T follicular helper cell (primary cell): ENCODE measurements around the gene PRKCE.
A peak's percentile ranks its signal among the peaks of the same experiment; 100 is the strongest.

Source experiments
- DNase-seq: peaks from one replicate; pipeline ENCODE4 v3.0.0-alpha.2; 2020; ENCODE audit warnings: low read depth

PRKCE gene

GRCh38 chr2:46042711-46043110, 391.2 kb downstream of the PRKCE start:
- no peak for DNase-seq

DNA sequence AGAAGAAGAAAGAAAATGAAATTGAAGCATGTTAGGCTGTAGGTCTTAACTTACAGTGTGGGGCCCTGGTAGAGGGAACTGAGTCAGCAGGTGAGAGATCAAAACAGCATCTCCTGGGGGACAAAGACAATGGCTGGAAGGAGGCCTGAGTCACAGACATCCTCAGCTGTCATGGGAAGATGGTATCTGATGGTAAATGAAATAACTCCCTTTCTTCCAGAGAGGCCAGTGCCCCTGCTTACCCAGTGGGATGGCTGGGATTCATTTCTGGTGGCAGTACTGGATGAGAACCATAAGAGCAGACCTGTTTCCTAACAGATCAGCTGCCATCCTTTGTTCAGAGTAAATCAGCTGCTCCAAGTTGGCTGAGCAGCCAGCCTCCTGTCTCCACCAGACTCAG, 394.4 kb downstream of the PRKCE start:
- no peak for DNase-seq

DNA sequence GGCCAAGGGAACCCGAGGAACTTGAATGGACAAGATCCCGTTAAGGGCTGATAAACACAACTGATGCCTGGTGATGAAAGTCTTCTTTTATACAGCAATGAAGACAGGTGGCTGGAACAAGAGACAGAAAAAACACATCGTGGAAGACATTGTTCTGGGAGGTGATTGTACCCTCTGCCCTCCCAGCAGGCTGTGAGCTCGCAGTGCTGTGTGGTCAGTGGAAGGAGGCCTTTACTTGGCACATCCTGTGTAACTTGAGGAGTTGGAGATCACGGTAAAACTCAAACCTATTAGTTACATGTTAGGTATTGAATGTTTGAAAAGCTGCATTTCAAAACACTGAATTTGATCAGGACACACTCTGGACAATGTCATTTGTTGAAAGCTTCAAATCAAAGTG, 395.8 kb downstream of the PRKCE start:
- no peak for DNase-seq

DNA sequence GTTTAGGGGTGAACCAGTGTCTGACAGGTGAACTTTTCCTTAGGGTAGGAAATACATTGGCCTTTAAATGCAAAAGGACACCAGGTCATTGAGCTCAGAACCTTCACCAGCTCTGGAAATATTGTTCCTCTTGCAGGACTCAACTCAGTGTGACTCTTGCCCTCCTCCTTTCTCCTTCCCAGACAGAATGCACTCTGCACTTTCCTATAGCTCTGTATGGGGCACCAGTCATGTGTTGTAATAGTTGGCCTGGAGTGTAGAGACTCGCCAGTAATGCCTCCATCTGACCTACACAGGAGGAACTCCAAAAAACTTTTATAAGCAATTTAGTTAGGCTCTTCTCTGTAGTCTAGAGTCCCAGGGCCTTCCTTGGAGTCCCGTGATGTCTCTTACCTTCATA, 397.2 kb downstream of the PRKCE start:
- DNase-seq: no peak

DNA sequence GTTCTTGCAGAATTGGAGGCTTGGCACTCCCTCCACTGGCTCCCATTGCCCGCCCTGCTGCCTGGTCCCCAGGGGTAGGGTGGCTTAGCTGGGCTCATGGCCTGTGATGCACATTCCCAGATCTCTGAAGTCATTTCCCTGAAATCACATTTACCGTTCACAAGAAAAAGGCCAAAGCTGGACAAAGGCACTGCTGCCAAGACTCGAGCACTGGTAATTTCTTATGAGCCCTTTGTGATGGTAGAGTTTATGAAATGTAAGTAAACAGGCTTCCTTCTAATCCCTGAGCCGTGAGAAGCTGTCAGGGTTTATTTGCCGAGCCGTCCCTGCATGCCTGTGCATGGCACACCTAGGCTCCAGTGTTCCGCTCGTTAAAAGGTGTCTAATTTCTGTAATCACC, 398.6 kb downstream of the PRKCE start:
- DNase-seq: no peak

DNA sequence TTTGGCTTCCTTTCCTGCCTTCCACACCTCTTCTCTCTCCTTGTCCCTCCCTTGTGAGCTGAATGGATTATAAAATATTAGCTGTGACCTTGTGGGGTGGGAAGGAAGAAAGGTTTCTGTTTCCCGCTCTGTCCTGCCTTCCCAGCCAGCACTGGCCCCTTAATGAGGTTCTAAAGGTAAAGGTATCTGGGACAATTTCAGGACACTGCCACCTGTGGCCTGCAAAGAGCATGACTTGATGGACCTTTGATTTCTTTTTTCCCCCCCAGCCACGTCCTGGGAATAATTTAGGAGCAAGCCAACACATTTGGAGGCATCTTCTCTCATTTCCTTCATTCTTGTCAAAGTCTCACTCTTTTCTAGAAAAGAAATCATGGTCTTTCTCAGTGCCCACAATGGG, 399.0 kb downstream of the PRKCE start:
- DNase-seq: no peak

- no peak for DNase-seq
Observed at GRCh38 chr2:46051085-46051484, 399.6 kb downstream of the PRKCE start.

GRCh38 chr2:46053564-46053963, 402.1 kb downstream of the PRKCE start:
- no peak for DNase-seq

DNA sequence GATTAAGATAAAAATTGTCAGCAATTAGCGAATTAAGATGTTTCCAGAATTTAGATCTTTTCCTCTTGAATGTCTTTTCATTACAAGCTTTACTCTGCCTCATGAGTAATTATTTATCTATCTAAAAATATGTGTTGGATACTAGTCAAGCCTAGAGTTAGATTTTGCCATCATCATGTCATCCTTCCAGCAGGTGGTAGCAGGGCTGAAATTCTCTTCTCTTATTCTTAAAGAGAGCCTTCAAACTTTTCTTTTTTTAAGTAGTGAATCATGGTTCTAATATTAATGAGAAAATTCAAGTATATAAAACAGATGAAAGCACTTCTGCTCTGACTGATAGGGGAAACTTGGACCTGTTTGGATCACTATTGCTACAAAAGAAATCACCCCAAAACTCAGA, 405.1 kb downstream of the PRKCE start:
- no peak for DNase-seq

DNA sequence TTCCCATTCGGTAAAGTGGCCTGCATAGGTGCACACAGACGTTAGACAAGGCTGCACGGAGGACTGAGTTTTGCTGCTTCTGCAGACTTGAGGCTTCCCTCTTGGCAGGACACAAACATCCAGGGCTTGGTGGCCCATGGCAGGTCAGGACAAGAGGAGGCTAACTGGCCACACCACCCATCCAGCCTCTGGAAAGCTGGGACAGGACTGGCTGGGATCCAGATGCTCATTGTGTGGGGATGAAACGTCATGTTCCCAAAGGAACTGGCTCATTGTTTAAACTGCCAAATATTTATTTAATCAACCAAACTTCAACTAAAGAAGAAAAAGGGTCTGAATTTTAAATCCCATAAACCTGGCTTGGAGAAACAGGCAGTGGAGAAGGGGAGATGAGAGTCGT, 406.7 kb downstream of the PRKCE start:
- no peak for DNase-seq

DNA sequence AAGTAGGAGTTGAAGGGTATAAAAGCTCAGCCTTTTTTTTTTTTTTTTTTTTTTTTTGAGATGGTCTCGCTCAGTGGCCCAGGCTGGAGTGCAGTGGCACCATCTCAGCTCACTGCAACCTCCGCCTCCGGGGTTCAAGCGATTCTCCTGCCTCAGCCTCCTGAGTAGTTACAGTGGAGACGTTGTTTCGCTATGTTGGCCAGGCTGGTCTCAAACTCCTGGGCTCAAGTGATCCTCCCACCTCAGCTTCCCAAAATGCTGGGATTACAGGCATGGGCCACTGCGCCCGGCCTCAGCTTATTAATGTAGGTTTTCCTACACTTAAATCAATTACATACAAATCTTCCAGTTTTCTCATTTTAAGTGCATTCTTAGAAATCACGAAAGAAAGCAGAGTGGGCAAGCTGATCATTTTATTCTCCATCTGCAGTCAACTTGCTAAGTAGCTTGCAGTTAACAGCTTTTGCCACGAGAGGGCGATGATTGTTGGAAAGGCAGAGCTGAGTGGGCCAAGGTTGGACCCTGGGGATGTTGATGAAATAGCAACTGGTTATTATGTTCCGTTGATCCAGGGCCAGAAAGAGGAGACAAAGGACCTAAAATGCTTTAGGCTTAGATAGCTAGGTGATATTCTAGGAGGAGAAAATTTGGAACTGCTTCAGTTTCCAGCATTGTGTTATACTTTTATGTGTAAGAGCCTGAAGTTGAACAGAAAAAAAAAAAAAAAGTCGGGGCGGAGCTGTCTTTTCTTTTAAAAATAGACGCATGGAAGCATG, 411.4 kb downstream of the PRKCE start:
- DNase-seq: peak; percentile 45

- no peak for DNase-seq
Observed at GRCh38 chr2:46064396-46064795, 412.9 kb downstream of the PRKCE start.

- no peak for DNase-seq
Observed at GRCh38 chr2:46065152-46065551, 413.7 kb downstream of the PRKCE start.

DNA sequence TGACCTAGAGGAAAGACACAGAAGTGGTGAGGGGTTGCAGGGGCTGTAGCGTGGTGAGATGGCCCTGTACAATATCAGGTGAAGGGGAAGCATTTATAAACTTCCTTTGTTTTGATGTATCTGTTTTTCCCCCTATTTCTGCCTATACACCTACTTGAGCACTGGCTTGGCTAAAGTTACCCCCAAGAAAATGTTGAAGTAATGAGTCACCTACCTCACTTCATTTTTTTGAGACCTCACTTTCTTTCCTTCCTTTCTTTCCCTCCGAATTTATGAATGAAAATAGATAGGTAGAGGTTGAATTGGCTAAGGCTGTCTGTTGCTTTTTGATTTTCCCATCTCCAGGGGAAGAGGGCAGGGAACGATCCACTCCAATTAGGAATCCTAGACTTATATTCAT, 414.6 kb downstream of the PRKCE start:
- no peak for DNase-seq

- DNase-seq: no peak
Observed at GRCh38 chr2:46066601-46067000, 415.1 kb downstream of the PRKCE start.

GRCh38 chr2:46067062-46067461, 415.6 kb downstream of the PRKCE start:
- no peak for DNase-seq

DNA sequence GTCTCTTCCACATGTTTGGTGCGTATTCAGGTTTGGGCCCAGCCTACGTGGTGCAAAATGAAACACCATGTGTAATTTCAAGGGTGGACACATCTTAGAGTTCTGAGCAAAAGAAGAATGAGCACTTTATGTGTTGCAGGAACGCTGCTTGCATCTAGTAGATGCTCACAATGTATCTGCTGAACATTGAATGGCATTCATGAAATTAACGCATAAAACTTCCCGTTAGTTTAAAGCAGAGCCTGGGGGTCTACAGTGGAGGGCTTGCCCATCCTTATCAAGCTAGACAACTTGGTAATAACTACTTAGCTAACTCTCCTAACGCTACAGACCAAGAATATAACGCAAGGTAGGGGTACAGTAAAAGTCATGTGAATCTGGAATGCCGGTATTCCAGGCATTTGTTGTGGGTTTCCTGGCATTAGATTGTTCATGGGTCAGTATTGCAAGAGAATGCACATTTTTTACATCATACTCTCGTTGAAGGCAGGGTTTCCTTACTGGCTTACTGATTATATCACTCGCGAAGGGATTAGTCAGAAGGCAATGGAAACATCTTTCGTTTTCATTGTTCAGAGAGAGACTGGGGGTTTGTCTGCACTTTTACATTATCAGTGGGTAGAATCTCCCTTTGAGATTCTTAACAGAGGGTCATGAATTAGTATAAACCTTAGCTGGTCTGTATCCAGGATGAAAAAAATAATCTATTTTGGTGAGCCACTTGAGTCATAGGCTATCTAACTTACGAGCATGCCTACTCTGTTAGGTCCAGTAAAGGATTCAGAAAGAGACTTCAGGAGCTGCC, 416.2 kb downstream of the PRKCE start:
- no peak for DNase-seq

- DNase-seq: no peak
Observed at GRCh38 chr2:46068636-46069035, 417.2 kb downstream of the PRKCE start.

DNA sequence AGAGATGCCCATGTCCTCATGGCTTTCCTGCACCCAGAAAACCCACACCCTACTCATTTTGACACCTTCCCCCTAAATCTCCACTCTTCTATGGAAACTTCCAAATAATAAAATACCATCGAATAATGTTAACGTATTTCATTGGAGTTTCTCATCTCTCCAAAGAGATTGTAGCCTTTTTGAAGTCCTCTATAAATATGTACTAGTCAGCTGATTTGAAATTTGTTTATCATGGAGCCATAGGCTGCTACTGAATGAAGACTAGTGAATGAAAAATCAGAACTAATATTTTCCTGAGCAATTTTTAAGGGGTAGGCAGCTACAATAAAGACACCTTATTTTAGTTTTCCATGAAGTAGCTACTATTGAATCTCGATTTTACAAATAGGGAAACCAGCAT, 419.6 kb downstream of the PRKCE start:
- DNase-seq: no peak

DNA sequence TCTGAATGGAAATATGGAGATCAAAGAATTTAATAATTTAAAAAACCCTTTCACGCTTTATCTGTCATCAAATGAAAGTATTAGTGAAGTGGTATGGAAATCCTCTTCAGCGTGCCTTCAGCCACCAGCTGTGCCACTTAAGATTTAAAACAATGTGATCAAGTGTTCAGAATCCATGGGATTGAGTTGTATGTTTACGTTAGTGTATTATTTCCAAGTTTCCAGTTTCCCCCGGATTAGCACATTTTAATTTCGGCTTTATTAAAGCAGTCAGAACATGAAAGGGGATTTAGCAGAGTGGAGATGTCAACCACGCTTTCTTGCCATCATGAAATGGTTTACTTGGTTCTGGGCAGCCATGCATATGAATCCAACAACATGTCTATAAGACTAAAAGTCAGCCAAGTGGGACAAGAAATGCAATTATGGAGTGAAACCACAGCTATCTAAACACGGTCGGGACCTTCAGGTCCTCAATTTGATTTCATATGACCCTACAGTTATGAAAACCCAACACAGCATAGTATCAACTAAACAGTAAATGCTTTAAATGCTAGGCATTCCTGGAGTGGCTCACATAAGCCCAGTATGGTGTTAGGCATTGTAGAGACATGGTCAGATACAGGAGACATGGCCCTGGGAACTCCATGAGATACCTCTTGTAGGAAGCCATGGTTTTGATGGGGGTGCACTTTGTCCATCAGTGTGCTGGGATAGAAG, 420.8 kb downstream of the PRKCE start:
- no peak for DNase-seq

GRCh38 chr2:46073540-46074046, 422.1 kb downstream of the PRKCE start:
- no peak for DNase-seq

DNA sequence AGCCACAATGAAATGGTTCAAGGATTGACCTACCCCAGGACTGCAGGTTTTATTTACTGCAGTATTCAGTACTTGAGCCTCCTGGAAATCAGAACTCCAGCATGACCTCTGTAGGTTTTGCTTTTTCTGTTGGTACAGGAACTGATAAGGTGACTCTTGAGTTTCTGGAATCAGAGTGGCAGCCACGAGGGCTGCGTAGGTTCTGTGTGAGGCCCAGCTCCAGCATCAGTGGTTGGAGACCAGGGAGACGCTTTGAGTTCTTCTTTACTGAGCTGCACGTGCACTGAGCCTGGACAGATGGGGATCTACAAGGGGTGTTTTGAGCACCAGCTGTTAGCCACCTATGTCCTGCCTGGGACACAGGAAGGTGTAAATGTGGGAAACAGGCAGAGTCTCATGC, 423.0 kb downstream of the PRKCE start:
- DNase-seq: no peak

GRCh38 chr2:46075848-46076247, 424.4 kb downstream of the PRKCE start:
- no peak for DNase-seq
